UCSD-AML1 (cell line): ENCODE results near the gene PPP4R3C.
"Not testable (repeated sequence)": the region's sequence is repeated elsewhere in the genome, so short reads cannot be mapped to it uniquely, and the experiment has no call there.

Experiments used
- DNase-seq: peaks from one replicate; lab custom pipeline; 2025; ENCODE audit not compliant: unreplicated experiment; lab: John Stamatoyannopoulos, UW

PPP4R3C gene

GRCh38 chrX:27463187-27463586 lies at the start of gene PPP4R3C:
PPP4R3C (minus strand) TSS chrX:27463341; CDS start chrX:27463296, 45 bp downstream.
- DNase-seq, result no peak

- no peak for DNase-seq
Measured at GRCh38 chrX:27491397-27491796, 28.3 kb upstream of the PPP4R3C start.

GRCh38 chrX:27466051-27466450 lies 2.9 kb upstream of the PPP4R3C start:
- no peak for DNase-seq

- DNase-seq, result no peak
Measured at GRCh38 chrX:27465036-27465435, 1.9 kb upstream of the PPP4R3C start.

- DNase-seq, result not testable (repeated sequence)
Measured at GRCh38 chrX:27459129-27459528, 4.0 kb downstream of the PPP4R3C start.

- DNase-seq, result not testable (repeated sequence)
Measured at GRCh38 chrX:27458544-27458943, 4.6 kb downstream of the PPP4R3C start.

- DNase-seq, result no peak
Measured at GRCh38 chrX:27451324-27451723, 11.8 kb downstream of the PPP4R3C start.

GRCh38 chrX:27446423-27446822 lies 16.7 kb downstream of the PPP4R3C start:
- DNase-seq, result no peak

- no peak for DNase-seq
Measured at GRCh38 chrX:27445438-27445837, 17.7 kb downstream of the PPP4R3C start.

- DNase-seq, result no peak
Measured at GRCh38 chrX:27444093-27444908, 18.8 kb downstream of the PPP4R3C start.

GRCh38 chrX:27442392-27442791 lies 20.7 kb downstream of the PPP4R3C start:
- not testable (repeated sequence) for DNase-seq

- no peak for DNase-seq
Measured at GRCh38 chrX:27439771-27440170, 23.4 kb downstream of the PPP4R3C start.

GRCh38 chrX:27438937-27439336 lies 24.2 kb downstream of the PPP4R3C start:
- no peak for DNase-seq

GRCh38 chrX:27435031-27435430 lies 28.1 kb downstream of the PPP4R3C start:
- no peak for DNase-seq
